Endothelial cell of umbilical vein (primary cell): ENCODE measurements around the gene OPCML.

Source experiments
- EZH2 ChIP-seq: IDR thresholded peaks from 2 replicates; pipeline ENCODE4 v1.6.1; 2012; ENCODE audit warnings: borderline replicate concordance, low read depth, mild to moderate bottlenecking, moderate library complexity, low read length, inconsistent platforms; ENCODE audit not compliant: severe bottlenecking
- FOS ChIP-seq: IDR thresholded peaks from 2 replicates; pipeline ENCODE4 v1.6.1; 2011; ENCODE audit warnings: mild to moderate bottlenecking, low read length, moderate library complexity, borderline replicate concordance; ENCODE audit not compliant: insufficient read depth
- JUN ChIP-seq: IDR thresholded peaks from 2 replicates; pipeline ENCODE4 v1.6.1; 2011; ENCODE audit warnings: borderline replicate concordance, low read depth; ENCODE audit not compliant: insufficient read length, insufficient read depth
- POLR2A ChIP-seq: IDR thresholded peaks from 2 replicates; pipeline ENCODE4 v1.6.1; 2012; ENCODE audit warnings: low read depth, mild to moderate bottlenecking, control low read depth, low read length
- POLR2AphosphoS5 ChIP-seq: IDR thresholded peaks from 2 replicates; pipeline ENCODE4 v1.6.1; 2012; ENCODE audit warnings: low read depth, mild to moderate bottlenecking, control low read depth, low read length, moderate library complexity; ENCODE audit not compliant: insufficient read depth
- TF ChIP-seq, protein P1 (sequence below), 2 donors: IDR thresholded peaks; 1 replicate in 1 of 2; 2 replicates in 1 of 2; pipeline ENCODE4 v1.5.1; 2011; ENCODE audit warnings: low read length in 2 of 2, mild to moderate bottlenecking in 2 of 2, moderate library complexity in 2 of 2, control low read depth in 1 of 2, inconsistent platforms in 1 of 2, low read depth in 1 of 2; ENCODE audit not compliant: insufficient read depth in 1 of 2; ENCODE audit errors: extremely low read depth in 1 of 2
- TF ChIP-seq, protein P2 (sequence below): IDR thresholded peaks from 2 replicates; pipeline ENCODE4 v1.6.1; 2011; ENCODE audit not compliant: insufficient read depth, insufficient read length

DNA sequence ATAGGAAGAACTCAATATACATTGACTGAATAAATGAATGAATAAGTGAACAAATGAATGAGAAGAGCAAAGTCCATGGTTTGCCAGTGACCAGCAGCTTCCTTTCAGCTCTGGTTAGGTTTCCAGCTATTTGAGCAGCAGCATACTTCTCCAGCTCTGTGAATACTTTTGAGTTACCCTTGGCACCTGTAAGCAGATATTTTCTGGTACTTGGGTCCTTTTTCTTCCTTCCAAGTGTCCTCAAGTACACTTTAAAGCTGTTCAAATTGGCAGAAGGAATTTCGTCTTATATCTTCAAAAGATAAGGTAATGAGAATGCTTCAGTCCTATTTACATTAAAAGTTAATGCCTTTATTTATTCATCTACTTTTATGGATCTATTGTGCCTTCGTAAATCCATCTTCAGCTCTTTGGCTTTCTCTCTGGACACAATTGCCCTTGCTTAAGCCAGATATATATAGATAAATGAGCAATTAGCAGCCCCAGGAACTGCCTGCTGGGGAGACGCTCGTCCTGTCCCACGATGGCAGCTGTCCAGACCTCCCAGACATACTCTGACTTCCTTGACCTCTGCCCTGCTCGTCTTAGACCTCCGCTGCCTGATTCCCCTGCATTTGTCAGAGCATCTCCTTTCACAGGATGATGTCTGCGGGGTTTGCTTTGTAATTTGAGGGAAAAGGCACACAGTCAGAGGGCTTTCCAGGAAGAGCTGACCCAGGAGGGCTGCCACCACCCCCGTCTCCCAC lies 926.3 kb downstream of the OPCML start:
- TF ChIP-seq, protein P1, sequence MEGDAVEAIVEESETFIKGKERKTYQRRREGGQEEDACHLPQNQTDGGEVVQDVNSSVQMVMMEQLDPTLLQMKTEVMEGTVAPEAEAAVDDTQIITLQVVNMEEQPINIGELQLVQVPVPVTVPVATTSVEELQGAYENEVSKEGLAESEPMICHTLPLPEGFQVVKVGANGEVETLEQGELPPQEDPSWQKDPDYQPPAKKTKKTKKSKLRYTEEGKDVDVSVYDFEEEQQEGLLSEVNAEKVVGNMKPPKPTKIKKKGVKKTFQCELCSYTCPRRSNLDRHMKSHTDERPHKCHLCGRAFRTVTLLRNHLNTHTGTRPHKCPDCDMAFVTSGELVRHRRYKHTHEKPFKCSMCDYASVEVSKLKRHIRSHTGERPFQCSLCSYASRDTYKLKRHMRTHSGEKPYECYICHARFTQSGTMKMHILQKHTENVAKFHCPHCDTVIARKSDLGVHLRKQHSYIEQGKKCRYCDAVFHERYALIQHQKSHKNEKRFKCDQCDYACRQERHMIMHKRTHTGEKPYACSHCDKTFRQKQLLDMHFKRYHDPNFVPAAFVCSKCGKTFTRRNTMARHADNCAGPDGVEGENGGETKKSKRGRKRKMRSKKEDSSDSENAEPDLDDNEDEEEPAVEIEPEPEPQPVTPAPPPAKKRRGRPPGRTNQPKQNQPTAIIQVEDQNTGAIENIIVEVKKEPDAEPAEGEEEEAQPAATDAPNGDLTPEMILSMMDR (IDR thresholded peaks at IDR 0.05; ENCODE audit: extremely low read depth in 1 of 2, insufficient read depth in 1 of 2, low read depth in 1 of 2, low read length in 2 of 2) = no peak
- TF ChIP-seq POLR2AphosphoS5 (no peak), POLR2A (no peak), FOS (no peak), EZH2 (no peak), JUN (no peak)
- TF ChIP-seq, protein P2, sequence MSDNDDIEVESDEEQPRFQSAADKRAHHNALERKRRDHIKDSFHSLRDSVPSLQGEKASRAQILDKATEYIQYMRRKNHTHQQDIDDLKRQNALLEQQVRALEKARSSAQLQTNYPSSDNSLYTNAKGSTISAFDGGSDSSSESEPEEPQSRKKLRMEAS = no peak
